Nephron (organoid): ENCODE measurements around the gene P2RY1.
A peak's percentile ranks its signal among the peaks of the same experiment; 100 is the strongest.

Source experiments
- H3K27ac Mint-ChIP-seq, 3 experiments: 2 replicates each; pipeline ENCODE4 v1.8.0; 2020; ENCODE audit warnings: mixed read lengths in 3 of 3, mild to moderate bottlenecking in 2 of 3, moderate library complexity in 1 of 3
- H3K27me3 Mint-ChIP-seq: 2 replicates; pipeline ENCODE4 v1.8.0; 2021; ENCODE audit warnings: low read depth, mild to moderate bottlenecking, moderate library complexity, mixed read lengths
- H3K36me3 Mint-ChIP-seq: 2 replicates; pipeline ENCODE4 v1.8.0; 2020; ENCODE audit warnings: low read depth, mixed read lengths
- H3K4me1 Mint-ChIP-seq: 2 replicates; pipeline ENCODE4 v1.8.0; 2020; ENCODE audit warnings: mixed read lengths
- H3K4me3 Mint-ChIP-seq, 3 experiments: 2 replicates each; pipeline ENCODE4 v1.8.0; 2020; ENCODE audit warnings: mild to moderate bottlenecking in 3 of 3, mixed read lengths in 3 of 3, moderate library complexity in 2 of 3
- H3K9me3 Mint-ChIP-seq: 2 replicates; pipeline ENCODE4 v1.8.0; 2020; ENCODE audit warnings: mixed read lengths
- CTCF ChIP-seq, 3 experiments: fragments of 200-600 bp; sonication (generic); IDR thresholded peaks; one replicate each; pipeline ENCODE4 v1.5.0; 2021; ENCODE audit warnings: antibody characterized with exemption in 3 of 3; ENCODE audit not compliant: unreplicated experiment in 3 of 3

P2RY1 gene

GRCh38 chr3:152826476-152826875 is 8.5 kb upstream of the P2RY1 start:
- TF ChIP-seq CTCF (IDR thresholded peaks at IDR 0.05; ENCODE audit: unreplicated experiment in 3 of 3) = no peak
- peaks cover 5% of the 10 kb centered on the region for H3K4me1 Mint-ChIP-seq
- H3K27me3 Mint-ChIP-seq = no peaks in the 10 kb centered on the region

GRCh38 chr3:152827313-152827712 is 7.6 kb upstream of the P2RY1 start:
- Mint-ChIP-seq H3K27me3 (no peaks in the 10 kb centered on the region), H3K4me3 (no peak overlapping the region), H3K36me3 (no peaks in the 10 kb centered on the region), H3K4me1 (peaks cover 5% of the 10 kb centered on the region), H3K9me3 (no peaks in the 10 kb centered on the region), H3K27ac (no peak overlapping the region)
- no peak for TF ChIP-seq CTCF (IDR thresholded peaks at IDR 0.05; ENCODE audit: unreplicated experiment in 3 of 3)

More at GRCh38 chr3:152826476-152826875, 8.5 kb upstream of the P2RY1 start:
- H3K4me3 Mint-ChIP-seq = no peak overlapping the region
- no peaks in the 10 kb centered on the region for H3K36me3 Mint-ChIP-seq
- H3K9me3 Mint-ChIP-seq = no peaks in the 10 kb centered on the region
- H3K27ac Mint-ChIP-seq = no peak overlapping the region

GRCh38 chr3:152828075-152828840 is 6.7 kb upstream of the P2RY1 start:
- Mint-ChIP-seq H3K4me1 (peaks cover 5% of the 10 kb centered on the region), H3K27ac (no peak overlapping the region), H3K4me3 (no peak overlapping the region), H3K27me3 (peaks cover 6% of the 10 kb centered on the region), H3K9me3 (no peaks in the 10 kb centered on the region), H3K36me3 (no peaks in the 10 kb centered on the region)
- TF ChIP-seq CTCF (IDR thresholded peaks at IDR 0.05; ENCODE audit: unreplicated experiment in 3 of 3) = no peak

- Mint-ChIP-seq H3K27ac (no peak overlapping the region), H3K36me3 (no peaks in the 10 kb centered on the region), H3K4me3 (no peak overlapping the region), H3K27me3 (peaks cover 24% of the 10 kb centered on the region), H3K9me3 (no peaks in the 10 kb centered on the region), H3K4me1 (no peaks in the 10 kb centered on the region)
- no peak for TF ChIP-seq CTCF (IDR thresholded peaks at IDR 0.05; ENCODE audit: unreplicated experiment in 3 of 3)
Measured at GRCh38 chr3:152830245-152830644, 4.7 kb upstream of the P2RY1 start.

GRCh38 chr3:152832046-152832445 is 2.9 kb upstream of the P2RY1 start:
- H3K36me3 Mint-ChIP-seq = no peaks in the 10 kb centered on the region
- TF ChIP-seq CTCF (IDR thresholded peaks at IDR 0.05; ENCODE audit: unreplicated experiment in 3 of 3) = no peak
- H3K4me1 Mint-ChIP-seq = peaks cover 12% of the 10 kb centered on the region
- H3K27ac Mint-ChIP-seq = no peak overlapping the region
- H3K27me3 Mint-ChIP-seq = peaks cover 40% of the 10 kb centered on the region
- no peak overlapping the region for H3K4me3 Mint-ChIP-seq
- H3K9me3 Mint-ChIP-seq = no peaks in the 10 kb centered on the region

- Mint-ChIP-seq H3K4me1 (peaks cover 14% of the 10 kb centered on the region), H3K36me3 (no peaks in the 10 kb centered on the region), H3K27ac (no peak overlapping the region), H3K27me3 (peaks cover 48% of the 10 kb centered on the region), H3K4me3 (peak overlapping the region; percentile 36 to 55 (median 42)), H3K9me3 (no peaks in the 10 kb centered on the region)
- no peak for TF ChIP-seq CTCF (IDR thresholded peaks at IDR 0.05; ENCODE audit: unreplicated experiment in 3 of 3)
Measured at GRCh38 chr3:152833089-152833488, 1.8 kb upstream of the P2RY1 start.
